HK-2 (cell line): Measurements from ENCODE around the gene PPP1R3C.

Experiments used
- DNase-seq: peaks from one replicate; pipeline ENCODE4 v3.0.0-alpha.2; 2018; ENCODE audit not compliant: unreplicated experiment

The PPP1R3C gene

DNA sequence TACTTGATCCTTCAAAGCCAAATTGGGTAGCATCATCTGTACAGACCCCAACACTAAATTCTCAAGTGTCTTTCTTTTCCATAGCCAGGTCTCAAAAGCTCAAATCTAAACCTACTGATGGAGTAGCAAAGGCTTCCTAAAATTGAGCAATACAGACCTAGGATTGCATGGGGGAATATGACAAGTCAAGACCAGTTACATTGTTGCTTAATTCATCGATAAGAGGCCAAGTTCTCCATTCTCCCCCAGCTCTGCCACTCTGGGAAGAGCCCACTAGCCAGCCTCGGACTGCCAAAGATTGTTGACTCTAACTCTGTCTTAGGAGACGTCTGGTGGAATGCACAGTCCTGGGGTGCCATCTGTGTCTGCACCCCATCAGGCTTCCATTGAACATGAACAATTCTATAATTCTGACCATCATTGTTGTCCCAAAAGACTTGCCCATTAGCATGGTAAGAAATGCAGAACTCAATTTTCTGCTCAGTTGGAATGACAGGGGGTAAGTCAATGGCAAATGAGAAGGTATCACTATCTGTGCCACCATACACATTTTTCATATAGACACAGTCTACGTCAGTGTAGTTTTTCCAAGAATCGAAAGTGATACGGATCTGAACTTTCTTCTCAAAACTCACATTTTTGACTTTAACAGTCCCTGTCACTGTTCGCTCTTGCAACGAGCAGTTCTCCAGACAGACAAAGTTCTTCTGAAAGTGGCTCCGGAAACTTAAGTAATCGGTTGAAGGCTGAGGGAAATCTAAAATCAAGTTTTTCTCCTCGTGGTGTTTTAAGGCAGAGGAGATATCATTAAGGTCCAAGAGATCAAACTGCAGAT lies 2.9 kb downstream of the PPP1R3C start:
- no peak for DNase-seq

- DNase-seq, result no peak
These were observed 4.5 kb downstream of the PPP1R3C start for GRCh38 chr10:91628383-91628782.

DNA sequence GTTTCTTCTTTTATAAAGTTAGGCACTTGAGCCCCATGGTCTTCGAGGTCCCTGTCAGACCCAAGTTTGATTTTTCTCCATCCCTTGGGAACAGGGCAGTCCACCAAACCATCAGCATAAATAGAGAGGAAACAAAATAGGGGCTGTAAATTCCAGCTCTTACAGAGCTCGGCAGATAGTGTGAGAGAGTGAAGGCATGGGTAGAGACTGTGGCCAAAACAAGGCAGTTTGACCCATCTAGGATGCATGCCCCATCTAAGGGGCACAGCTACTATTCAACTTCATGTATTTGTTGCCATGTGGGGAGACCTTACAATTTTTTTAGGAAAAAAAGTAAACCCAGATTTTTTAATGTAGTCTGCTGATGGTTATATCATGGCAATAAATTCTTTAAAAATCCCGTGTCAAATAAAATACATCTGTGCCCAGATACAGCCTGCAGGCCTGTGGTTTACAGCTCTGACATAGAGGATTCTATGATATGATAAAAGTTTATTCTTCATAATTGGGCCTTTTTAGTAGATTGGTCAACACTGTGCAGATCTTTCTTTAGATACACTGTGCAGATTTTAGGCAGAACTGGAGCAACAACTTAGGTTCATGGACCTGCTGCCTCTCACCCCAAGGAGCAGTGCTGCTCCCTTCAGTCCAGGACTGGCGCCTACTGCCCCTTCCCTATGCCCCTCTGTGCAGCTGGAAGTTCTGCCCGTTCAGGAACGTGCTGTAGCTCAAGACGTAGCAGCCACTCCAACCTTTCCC lies 5.3 kb downstream of the PPP1R3C start:
- no peak for DNase-seq

DNA sequence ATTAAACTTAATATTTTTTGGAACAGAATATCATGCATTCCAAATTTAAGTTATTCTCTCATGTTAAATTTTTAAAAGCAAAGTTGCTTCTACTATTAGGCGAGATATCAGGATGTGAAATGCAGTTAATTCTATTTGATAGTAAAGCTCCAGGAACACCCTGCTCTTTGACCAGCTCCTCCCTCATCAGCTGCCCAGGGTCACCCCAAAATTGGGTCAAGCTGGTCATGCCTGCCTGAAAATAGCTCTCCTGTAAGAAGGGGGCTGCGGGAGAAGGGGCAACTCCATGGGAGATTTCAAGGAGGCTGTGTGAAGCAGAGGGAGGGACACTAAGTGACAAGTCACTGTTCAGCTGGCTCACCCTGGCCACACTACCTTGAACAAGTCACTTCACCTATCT lies 5.9 kb downstream of the PPP1R3C start:
- DNase-seq, result no peak

GRCh38 chr10:91624633-91625032 lies 8.2 kb downstream of the PPP1R3C start:
- no peak for DNase-seq

- DNase-seq, result no peak
These were observed 10.3 kb downstream of the PPP1R3C start for GRCh38 chr10:91622601-91623000.

DNA sequence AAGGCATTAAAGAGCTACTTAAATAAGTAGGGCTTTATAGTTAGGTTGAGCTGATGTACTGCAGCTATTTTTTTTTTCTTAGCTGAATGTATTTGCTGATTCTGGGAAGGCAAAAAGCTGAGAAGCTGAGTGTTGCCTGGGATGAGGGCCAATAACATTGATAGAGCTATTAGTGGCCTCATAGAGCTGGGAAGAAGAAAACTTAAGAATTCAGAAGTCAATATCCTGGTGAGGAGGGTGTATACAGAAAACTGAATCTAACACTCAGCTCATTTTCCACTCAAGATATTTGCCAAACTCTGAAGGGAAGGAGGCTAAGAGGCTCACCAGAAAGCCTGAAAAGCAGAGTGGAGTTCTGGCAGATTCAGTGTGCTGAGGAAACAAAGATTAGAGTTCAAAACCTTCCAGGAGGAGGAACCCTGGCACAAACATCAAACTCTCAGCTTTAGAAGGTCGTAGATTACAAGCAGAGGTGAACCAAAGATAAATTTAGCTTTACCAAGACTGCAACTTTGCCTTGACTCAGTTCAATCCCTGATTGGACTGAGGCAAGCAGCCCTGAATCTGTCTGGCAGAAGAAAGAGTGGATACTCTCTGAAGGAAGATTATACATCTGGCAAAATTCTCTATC lies 11.3 kb downstream of the PPP1R3C start:
- DNase-seq, result no peak

GRCh38 chr10:91617072-91617609 lies 15.7 kb downstream of the PPP1R3C start:
- DNase-seq, result no peak

- no peak for DNase-seq
These were observed 16.7 kb downstream of the PPP1R3C start for GRCh38 chr10:91616137-91616536.

- no peak for DNase-seq
These were observed 18.6 kb downstream of the PPP1R3C start for GRCh38 chr10:91614225-91614624.

DNA sequence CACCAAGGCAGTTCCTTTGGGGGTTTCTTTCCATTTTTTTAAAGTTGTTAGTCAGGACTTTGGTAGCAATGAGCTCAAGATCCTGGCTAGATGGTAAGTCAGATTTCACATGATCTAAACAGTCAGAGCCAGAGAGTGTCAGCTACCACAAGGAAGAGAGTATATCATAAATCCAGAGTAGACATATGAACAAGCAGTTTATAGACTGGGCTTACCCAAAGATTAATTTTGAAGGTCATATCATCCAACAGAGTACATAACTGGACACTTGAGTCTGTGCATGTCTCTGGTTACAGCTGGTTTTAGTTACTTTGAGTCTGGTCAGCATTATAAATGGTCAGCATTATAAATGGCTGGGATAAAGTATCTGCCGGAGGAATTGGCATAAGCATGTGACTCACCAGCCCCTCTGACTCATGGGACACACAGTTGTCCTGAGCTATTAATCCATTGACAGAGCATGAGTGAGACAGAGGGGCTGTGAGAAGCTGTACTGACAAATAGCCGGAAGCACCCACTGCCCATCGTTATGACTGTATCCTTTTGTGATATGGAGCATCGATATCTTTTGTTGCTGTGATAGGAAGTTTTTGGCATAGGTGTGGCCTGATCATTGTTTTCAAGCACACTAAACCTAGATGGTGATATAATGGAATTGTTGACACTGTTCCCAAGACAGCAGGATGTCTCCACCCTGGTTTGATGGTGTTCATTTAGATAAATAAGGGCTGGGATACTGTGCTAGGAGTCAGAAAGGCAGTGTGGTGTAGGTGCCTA lies 19.3 kb downstream of the PPP1R3C start:
- peak; percentile 63 for DNase-seq

DNA sequence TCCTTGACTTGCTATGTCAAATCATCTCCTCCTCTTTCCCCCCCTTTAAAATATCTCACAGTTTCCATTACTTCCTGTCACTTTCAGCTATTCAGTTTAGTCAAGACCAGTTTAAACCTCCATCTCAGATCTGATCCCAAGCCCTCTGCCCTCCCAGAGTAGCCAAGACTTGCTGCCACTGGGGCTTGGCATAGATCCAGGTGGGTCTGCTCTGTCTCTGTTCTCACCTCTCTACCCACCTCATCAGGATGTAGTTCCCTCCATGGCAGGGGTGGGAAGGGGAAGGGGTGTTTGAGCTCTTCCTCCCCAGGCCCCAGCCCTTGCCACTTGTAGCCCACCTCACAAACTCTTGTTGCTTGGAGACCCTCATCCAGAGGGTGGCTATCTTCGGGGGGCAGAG lies 22.0 kb downstream of the PPP1R3C start:
- DNase-seq, result no peak

DNA sequence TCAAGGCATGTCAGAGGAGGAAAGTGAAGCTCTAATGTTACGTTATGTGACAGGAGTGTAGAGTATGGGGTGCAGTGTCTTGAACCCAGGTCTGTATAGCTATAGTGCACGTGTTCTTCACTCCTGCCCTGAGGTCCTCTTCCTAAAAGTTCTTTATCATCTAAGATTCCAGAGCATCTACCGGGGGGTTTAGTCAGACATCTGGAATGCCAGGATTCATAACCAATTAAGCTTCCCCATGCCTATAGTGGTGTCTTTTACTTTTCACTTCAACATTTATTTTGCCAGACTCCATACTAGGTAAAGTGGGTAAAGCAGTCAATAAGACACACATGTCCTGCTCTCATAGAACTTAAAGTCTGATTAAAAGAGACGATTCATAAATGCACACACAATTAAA lies 22.4 kb downstream of the PPP1R3C start:
- DNase-seq, result no peak

GRCh38 chr10:91607646-91608403 lies 25.0 kb downstream of the PPP1R3C start:
- no peak for DNase-seq

- no peak for DNase-seq
These were observed 26.9 kb downstream of the PPP1R3C start for GRCh38 chr10:91605968-91606367.

DNA sequence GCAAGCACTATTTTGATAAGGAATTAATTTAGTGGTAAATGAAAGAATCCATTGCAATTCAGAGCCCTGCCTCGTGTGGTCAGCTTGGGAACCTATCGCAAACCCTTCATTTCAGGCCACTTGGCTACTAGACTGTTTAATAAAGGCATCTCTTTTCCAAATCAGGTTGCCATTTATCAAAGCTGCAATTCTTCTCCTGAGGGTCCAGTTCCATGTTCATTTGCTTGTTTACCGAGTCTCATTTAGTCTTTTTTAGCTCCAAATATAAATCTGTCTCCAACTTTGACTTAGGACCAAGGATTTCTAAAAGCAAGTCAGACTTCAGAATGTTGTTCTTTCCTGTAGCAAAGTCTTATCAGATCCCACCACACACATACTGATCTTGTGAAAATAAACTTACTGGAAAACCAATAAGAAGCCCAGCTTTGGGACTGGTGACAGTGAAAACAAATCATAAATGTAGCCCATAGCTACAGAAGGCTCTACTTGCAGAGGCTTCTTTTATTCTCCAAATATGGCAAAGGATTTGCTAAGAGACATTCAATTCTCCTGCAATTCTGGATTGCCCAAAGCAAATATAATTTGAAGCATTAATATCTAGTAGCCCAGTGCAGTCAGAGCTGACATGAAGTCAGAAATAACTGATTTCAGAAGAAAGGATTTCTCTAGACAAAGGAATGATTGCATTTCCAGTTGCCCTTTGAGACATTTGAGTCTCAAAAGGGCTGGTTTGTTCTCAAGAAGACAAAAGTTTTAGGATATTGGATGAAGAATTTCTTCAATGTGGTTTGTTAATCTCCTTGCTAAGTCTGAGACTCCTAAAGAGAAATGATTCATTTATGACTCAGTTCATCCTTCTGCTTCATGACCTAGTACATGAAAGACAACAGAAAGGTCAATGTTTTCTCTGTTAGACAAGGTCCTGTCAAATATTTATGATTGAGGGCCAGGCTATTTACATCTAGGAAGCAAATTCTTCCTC lies 28.0 kb downstream of the PPP1R3C start:
- DNase-seq, result no peak

GRCh38 chr10:91603931-91604331 lies 28.9 kb downstream of the PPP1R3C start:
- peak; percentile 62 for DNase-seq

DNA sequence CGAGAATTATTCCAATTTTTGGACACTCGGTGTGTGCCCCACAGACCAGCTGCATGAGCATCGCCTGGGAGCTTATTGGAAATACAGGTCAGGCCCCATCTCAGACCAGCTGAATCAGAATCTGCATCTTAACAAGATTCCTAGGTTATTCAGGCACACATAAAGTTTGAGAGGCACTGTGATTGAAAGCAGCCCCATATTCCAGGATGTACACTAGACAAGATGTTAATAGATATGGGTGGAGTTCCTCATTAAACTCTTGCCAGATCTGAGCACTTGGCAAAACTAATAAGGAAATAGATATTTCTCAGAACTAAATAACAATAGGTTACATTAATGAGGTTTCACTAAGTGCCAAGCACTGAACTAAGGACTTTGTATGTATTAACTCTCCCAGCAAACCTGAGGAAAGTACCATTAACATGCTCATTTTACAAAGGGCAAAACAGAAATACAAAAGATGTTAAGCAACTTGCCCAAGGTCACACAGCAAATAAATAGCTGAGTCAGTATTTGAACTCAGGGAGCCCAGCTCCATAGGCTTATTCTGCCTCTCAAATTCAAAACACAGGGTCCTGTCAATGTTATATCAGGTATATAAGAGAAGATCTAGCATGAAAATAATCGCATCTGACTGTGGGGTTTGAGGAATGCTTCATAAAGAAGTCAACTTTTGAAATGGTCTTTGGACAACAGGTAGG lies 29.9 kb downstream of the PPP1R3C start:
- no peak for DNase-seq

- no peak for DNase-seq
These were observed 30.4 kb downstream of the PPP1R3C start for GRCh38 chr10:91602449-91602848.
